Measurements from ENCODE around the gene GAREM1.

GAREM1 gene

GRCh38 chr18:32270341-32270740 is 200.3 kb downstream of the GAREM1 start:
- no peaks in the 10 kb centered on the region for H3K4me1 ChIP-seq
- H3K9me3 ChIP-seq: no peaks in the 10 kb centered on the region
- no peak overlapping the region for H3K4me3 ChIP-seq
- no peaks in the 10 kb centered on the region for H3K27me3 ChIP-seq (ENCODE audit: low read depth)
- no peak for DNase-seq (ENCODE audit: low spot score in 2 of 2)
- H3K36me3 ChIP-seq (replicated peaks): no peaks in the 10 kb centered on the region
- in situ Hi-C loops (cut with MboI; ENCODE audit: low sequenced_read_pairs): no loop called here

DNA sequence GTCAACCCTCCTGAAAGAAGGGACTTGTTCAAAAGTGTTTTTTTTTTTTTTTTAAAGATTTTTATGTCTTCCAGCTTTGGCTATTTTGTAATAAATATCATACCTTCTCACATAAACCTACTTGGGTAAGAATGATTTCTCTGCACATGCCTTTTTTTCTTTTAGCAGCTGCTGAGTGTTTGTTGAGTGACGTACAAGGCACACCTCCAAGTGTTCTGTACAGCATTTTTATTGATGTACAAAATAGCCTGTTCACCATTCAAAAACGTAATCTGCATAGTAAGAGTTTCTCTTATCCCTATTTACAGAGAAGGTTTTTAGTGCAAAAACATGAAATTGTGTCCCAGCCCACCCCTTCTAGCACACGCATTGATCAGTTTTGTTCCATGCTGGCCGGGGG is 203.2 kb downstream of the GAREM1 start:
- in situ Hi-C loops (cut with MboI; ENCODE audit: low sequenced_read_pairs): no loop called here
- H3K4me3 ChIP-seq: no peak overlapping the region

GRCh38 chr18:32264401-32264800 is 206.3 kb downstream of the GAREM1 start:
- H3K4me1 ChIP-seq: no peaks in the 10 kb centered on the region
- DNase-seq (ENCODE audit: low spot score in 2 of 2): no peak
- no peaks in the 10 kb centered on the region for H3K9me3 ChIP-seq
- in situ Hi-C loops (cut with MboI; ENCODE audit: low sequenced_read_pairs): no loop called here
- no peaks in the 10 kb centered on the region for H3K36me3 ChIP-seq (replicated peaks)
- no peak overlapping the region for H3K4me3 ChIP-seq
- no peaks in the 10 kb centered on the region for H3K27me3 ChIP-seq (ENCODE audit: low read depth)

More for the DNA sequence above, 203.2 kb downstream of the GAREM1 start:
- H3K9me3 ChIP-seq: no peaks in the 10 kb centered on the region
- H3K4me1 ChIP-seq: no peaks in the 10 kb centered on the region
- DNase-seq (ENCODE audit: low spot score in 2 of 2): no peak
- no peaks in the 10 kb centered on the region for H3K36me3 ChIP-seq (replicated peaks)
- no peaks in the 10 kb centered on the region for H3K27me3 ChIP-seq (ENCODE audit: low read depth)

DNA sequence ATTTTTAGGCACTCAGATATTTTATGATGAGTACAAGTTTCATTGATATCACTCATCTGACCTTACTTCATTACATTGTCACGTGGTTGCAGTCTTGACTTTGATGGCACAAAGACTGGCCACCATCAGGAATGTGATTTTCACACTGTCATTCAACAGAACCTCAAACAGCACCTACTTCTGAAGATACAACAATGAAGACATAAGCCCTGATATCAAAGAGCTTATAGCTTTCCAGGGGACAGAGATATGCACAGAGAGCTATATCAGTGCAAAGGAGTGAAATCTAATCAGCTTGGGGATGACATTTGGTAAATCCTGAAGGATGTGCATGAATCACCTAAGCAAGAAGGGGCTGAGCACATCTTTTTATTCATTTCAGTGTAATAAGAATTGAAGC is 208.6 kb downstream of the GAREM1 start:
- Histone ChIP-seq H3K27me3 (ENCODE audit: low read depth) (peaks cover 5% of the 10 kb centered on the region; the same call in 1 of the 2 replicates), H3K4me1 (no peaks in the 10 kb centered on the region), H3K9me3 (no peaks in the 10 kb centered on the region), H3K36me3 (replicated peaks) (no peaks in the 10 kb centered on the region), H3K4me3 (no peak overlapping the region)
- in situ Hi-C loops (cut with MboI; ENCODE audit: low sequenced_read_pairs): no loop called here
- DNase-seq (ENCODE audit: low spot score in 2 of 2): no peak

DNA sequence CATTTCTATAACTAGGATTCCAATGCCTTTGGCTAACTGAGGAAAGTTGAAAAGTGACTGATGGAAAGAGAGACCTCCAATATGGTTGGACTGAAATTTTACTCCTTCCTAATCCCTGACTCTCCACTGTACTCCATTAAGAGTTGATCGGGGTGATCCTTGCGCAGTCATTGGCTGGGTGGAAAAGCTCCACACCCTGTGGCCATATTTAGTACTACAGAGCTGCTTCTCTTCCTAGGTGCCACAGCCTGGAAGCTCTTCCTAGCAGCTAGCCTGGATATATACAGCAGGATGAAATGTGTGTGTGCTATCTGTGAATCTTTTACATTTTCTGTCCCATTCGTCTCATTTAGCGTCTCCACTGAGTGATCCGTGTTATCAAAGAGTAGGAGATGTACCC is 209.7 kb downstream of the GAREM1 start:
- H3K36me3 ChIP-seq (replicated peaks): no peaks in the 10 kb centered on the region
- DNase-seq (ENCODE audit: low spot score in 2 of 2): no peak
- in situ Hi-C loops (cut with MboI; ENCODE audit: low sequenced_read_pairs): no loop called here
- H3K4me3 ChIP-seq: no peak overlapping the region
- peaks cover 5% of the 10 kb centered on the region; the same call in 1 of the 2 replicates for H3K27me3 ChIP-seq (ENCODE audit: low read depth)
- H3K4me1 ChIP-seq: no peaks in the 10 kb centered on the region
- H3K9me3 ChIP-seq: no peaks in the 10 kb centered on the region

- Histone ChIP-seq H3K27me3 (ENCODE audit: low read depth) (peaks cover 5% of the 10 kb centered on the region; the same call in 1 of the 2 replicates), H3K4me1 (no peaks in the 10 kb centered on the region), H3K36me3 (replicated peaks) (no peaks in the 10 kb centered on the region), H3K4me3 (no peak overlapping the region), H3K9me3 (no peaks in the 10 kb centered on the region)
- no peak for DNase-seq (ENCODE audit: low spot score in 2 of 2)
- in situ Hi-C loops (cut with MboI; ENCODE audit: low sequenced_read_pairs): no loop called here
Measured at GRCh38 chr18:32259553-32259952, 211.1 kb downstream of the GAREM1 start.

DNA sequence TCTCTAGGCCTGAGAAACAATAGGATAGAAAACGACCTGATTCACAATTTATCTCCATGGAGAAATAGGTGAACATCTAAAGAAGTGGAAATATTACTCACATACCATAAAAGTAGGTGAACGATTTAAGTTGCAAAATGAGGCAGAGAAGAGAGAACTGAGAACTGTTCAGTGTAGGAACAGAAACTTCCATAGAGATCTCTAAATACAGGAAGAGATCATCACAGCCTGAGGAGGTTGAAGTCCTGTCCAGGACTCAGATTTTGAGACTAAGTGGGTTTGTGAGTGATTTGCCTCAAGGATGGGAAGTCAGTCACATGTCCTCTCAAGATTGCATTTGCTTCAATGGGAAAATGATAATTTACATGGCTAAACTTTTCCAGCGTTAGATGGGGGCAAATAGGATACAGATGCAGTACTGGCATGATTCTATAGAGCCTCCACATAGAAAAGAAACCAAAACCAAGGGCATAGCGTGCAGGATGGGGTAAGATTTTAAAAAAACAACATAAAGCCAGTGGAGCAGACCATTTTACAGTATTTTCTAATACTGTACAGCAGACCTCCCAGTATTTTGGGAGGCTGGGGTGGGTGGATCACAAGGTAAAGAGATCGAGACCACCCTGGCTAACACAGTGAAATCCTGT is 212.0 kb downstream of the GAREM1 start:
- H3K4me3 ChIP-seq: no peak overlapping the region
- H3K36me3 ChIP-seq (replicated peaks): no peaks in the 10 kb centered on the region
- no peaks in the 10 kb centered on the region for H3K9me3 ChIP-seq
- no peaks in the 10 kb centered on the region for H3K4me1 ChIP-seq
- in situ Hi-C loops (cut with MboI; ENCODE audit: low sequenced_read_pairs): no loop called here
- H3K27me3 ChIP-seq (ENCODE audit: low read depth): peaks cover 5% of the 10 kb centered on the region; the same call in 1 of the 2 replicates
- DNase-seq (ENCODE audit: low spot score in 2 of 2): no peak

DNA sequence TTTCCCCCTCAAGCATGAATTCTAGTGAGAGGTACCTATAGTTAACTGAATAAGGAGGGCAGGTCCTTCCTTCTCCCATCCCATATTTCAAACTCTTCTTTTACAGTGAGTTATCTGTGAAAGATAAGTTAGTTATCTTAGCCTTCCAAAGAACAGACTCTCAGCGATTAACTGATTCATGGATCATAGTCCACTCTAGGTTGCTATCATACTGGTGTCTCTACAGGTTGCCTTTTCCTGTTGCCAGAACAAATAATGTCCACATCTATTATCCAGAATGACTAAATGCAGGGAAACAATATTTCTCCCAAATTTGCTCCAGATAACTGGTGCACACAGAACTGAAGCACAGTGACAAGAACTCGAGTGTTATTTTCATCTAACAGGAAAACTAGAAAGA is 212.5 kb downstream of the GAREM1 start:
- Histone ChIP-seq H3K4me1 (no peaks in the 10 kb centered on the region), H3K27me3 (ENCODE audit: low read depth) (peaks cover 5% of the 10 kb centered on the region; the same call in 1 of the 2 replicates), H3K36me3 (replicated peaks) (no peaks in the 10 kb centered on the region), H3K4me3 (no peak overlapping the region), H3K9me3 (no peaks in the 10 kb centered on the region)
- no peak for DNase-seq (ENCODE audit: low spot score in 2 of 2)
- in situ Hi-C loops (cut with MboI; ENCODE audit: low sequenced_read_pairs): no loop called here

- Histone ChIP-seq H3K9me3 (no peaks in the 10 kb centered on the region), H3K4me1 (no peaks in the 10 kb centered on the region), H3K4me3 (no peak overlapping the region), H3K36me3 (replicated peaks) (no peaks in the 10 kb centered on the region), H3K27me3 (ENCODE audit: low read depth) (peaks cover 5% of the 10 kb centered on the region; the same call in 1 of the 2 replicates)
- DNase-seq (ENCODE audit: low spot score in 2 of 2): no peak
- in situ Hi-C loops (cut with MboI; ENCODE audit: low sequenced_read_pairs): no loop called here
Measured at GRCh38 chr18:32257084-32257785, 213.4 kb downstream of the GAREM1 start.

DNA sequence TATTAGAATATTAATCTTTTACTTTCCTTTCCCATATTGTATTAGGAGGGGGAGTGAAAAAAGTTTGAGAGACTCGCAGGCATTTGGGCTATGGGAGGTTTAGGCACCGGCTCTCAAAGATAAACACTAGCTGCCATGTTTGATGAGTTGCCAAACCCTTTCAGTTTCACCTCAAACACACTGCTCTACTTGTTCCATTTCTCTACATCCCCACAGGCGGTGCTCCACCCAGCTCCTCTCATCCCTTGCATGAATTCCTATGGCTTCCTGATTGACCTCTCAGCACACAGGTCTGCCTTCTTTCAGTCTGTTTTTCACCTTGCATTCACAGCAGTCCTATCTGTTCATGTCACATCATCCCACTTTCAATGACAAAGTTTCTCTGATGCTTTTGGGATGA is 215.1 kb downstream of the GAREM1 start:
- H3K4me3 ChIP-seq: no peak overlapping the region
- no peak for DNase-seq (ENCODE audit: low spot score in 2 of 2)
- H3K27me3 ChIP-seq (ENCODE audit: low read depth): peaks cover 5% of the 10 kb centered on the region; the same call in 1 of the 2 replicates
- no peaks in the 10 kb centered on the region for H3K36me3 ChIP-seq (replicated peaks)
- H3K4me1 ChIP-seq: peaks cover 4% of the 10 kb centered on the region; the same call in 1 of the 2 replicates
- H3K9me3 ChIP-seq: no peaks in the 10 kb centered on the region
- in situ Hi-C loops (cut with MboI; ENCODE audit: low sequenced_read_pairs): no loop called here

DNA sequence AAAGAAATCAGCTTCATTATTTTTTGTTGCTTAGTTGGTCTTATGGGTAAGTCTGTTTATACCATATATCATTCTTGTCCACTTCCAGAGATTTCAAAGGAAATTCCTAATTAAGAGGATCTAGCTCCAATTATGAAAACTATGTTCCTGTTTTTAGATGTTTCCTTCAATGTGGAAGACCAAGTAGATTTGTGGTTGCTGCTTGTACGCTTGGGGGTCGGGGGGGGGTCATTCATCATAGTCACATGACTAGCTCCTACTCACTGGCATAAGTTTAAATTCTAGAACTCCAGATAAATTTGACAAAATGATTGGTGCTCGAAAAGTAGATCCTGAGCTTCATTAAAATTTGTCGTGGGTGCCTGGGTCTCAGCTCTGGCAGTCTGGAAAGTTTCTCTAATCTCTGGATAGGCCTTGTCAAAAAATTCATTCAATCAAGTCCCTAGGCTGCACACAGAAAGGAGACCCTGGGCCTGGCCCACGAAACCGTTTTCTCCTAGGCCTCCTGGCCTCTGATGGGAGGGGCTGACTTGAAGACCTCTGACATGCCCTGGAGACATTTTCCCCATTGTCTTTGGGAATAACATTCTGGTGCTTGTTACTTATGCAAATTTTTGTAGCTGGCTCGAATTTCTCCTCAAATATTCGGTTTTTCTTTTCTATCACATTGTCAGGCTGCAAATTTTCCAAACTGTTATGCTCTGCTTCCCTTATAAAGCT is 218.4 kb downstream of the GAREM1 start:
- peaks cover 4% of the 10 kb centered on the region; the same call in 1 of the 2 replicates for H3K4me1 ChIP-seq
- no peak overlapping the region for H3K4me3 ChIP-seq
- H3K27me3 ChIP-seq (ENCODE audit: low read depth): peaks cover 8% of the 10 kb centered on the region
- DNase-seq (ENCODE audit: low spot score in 2 of 2): peak in 1 of 2 experiments; percentile 20
- in situ Hi-C loops (cut with MboI; ENCODE audit: low sequenced_read_pairs): no loop called here
- H3K9me3 ChIP-seq: no peaks in the 10 kb centered on the region
- H3K36me3 ChIP-seq (replicated peaks): no peaks in the 10 kb centered on the region

- in situ Hi-C loops (cut with MboI; ENCODE audit: low sequenced_read_pairs): no loop called here
- H3K27me3 ChIP-seq (ENCODE audit: low read depth): peaks cover 10% of the 10 kb centered on the region
- no peaks in the 10 kb centered on the region for H3K9me3 ChIP-seq
- peaks cover 4% of the 10 kb centered on the region; the same call in 1 of the 2 replicates for H3K4me1 ChIP-seq
- no peaks in the 10 kb centered on the region for H3K36me3 ChIP-seq (replicated peaks)
- DNase-seq (ENCODE audit: low spot score in 2 of 2): peak in 1 of 2 experiments; percentile 48
- H3K4me3 ChIP-seq: no peak overlapping the region
Measured at GRCh38 chr18:32251466-32251865, 219.2 kb downstream of the GAREM1 start.

GRCh38 chr18:32249147-32249929 is 221.3 kb downstream of the GAREM1 start:
- Histone ChIP-seq H3K9me3 (no peaks in the 10 kb centered on the region), H3K4me1 (peaks cover 4% of the 10 kb centered on the region; the same call in 1 of the 2 replicates)
- no peak for DNase-seq (ENCODE audit: low spot score in 2 of 2)

More at GRCh38 chr18:32249147-32249929, 221.3 kb downstream of the GAREM1 start:
- in situ Hi-C loops (cut with MboI; ENCODE audit: low sequenced_read_pairs): no loop called here
- Histone ChIP-seq H3K27me3 (ENCODE audit: low read depth) (peaks cover 14% of the 10 kb centered on the region), H3K4me3 (no peak overlapping the region), H3K36me3 (replicated peaks) (no peaks in the 10 kb centered on the region)
